GM19099 (cell line): ENCODE results near the gene SNX9.

Experiments
- POLR2A ChIP-seq: IDR thresholded peaks from 3 replicates; pipeline ENCODE4 v1.6.1; 2011; ENCODE audit warnings: low read depth; ENCODE audit not compliant: insufficient read length; ENCODE audit errors: extremely low read depth

Gene SNX9

DNA sequence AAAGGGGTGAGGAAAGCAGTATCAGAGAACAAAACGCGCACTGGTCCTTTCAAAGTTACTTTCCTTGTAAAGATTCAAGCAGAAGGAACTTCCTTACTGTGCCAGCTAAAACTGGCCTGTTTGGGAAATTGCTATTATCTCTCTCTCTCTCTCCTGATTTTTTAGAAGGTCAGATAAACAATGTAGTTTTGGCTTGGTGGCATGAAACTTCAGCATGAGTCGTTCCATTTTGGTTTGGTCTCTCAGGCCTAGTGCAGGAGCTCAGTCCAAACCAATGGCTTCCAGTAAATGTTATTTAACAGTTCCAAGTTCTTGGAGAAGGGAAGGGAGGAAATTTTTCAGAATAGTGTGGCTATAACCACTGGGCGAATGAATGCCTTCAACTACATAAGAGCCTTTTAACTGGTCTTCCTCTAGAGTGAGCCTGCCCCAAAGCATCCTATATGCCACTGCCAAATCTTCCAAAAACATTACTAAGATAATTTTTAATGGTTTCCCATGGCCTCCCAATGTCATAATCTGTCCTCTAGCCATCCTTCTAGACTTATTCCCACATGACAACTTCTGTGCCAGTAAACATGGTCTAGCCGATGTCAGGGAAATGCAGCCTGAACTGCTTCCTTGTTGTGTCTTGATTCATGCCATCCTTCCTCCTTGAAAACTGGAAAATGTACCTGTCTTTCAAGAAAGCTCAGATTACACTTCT, 9.1 kb upstream of the SNX9 start:
- no peak for TF ChIP-seq POLR2A

DNA sequence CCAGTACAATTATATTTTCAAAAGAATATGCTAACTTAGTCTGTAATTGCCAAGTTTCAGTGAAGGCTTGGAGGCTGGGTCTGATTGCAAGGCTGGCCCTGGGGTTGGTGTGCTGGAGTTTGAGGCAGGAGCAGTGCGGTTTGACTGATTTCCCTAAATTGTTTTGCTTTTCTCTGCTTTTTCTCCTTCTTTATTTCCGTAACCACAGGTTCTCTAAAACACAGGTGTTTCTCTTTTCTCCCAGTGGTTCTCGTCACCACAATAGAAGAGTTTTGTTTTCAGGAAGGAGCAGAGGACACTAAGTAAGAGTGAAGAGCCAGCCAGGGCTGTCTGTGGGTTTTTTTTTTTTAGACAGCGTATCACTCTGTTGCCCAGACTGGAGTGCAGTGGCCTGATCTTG, 8.2 kb upstream of the SNX9 start:
- TF ChIP-seq POLR2A = no peak

- TF ChIP-seq POLR2A = no peak
Measured at GRCh38 chr6:157821342-157822033, 1.6 kb upstream of the SNX9 start.

GRCh38 chr6:157822245-157823000, 623 bp upstream of the SNX9 start:
- TF ChIP-seq POLR2A = no peak

DNA sequence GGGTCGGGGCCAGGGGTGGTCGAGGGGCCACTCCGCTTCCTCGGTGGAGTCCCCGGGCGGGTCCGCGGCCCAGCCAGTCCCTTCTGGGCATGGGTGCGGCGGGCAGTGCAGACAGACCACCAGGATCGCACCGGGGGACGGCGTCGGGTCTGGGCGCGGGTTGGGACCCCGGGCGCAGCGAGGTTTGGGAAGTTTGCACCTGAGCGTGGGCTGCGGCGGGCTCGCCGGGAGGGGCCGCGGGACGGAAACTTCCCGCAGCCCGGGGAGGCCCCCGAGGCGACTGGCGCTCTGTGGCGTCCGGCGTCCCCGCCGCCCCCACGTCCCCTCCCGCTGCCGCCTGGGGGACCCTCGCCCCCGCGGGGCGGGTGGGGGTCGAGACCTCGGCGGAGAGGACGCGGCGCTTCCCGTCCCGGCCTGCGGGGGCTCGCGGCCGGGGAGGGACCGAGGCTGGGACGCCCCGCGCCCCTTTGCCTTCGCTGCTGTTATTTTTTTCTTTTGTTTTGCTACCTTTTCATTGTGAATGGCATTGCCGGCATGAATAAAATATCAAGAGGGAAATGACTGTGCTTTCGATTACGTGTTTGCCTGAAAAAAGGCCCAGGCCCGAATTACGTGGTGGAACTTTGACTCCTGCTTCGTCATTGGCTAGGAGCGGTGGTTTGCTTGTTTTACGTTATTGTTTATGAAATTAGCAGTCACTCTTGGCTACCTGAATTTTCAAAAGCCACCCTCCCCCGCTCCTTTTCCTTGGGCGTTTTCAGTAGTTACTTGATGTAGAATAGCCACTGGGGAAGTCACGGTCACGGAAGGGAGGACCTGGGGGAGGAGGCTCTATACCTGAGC, 703 bp downstream of the SNX9 start:
- TF ChIP-seq POLR2A = no peak

DNA sequence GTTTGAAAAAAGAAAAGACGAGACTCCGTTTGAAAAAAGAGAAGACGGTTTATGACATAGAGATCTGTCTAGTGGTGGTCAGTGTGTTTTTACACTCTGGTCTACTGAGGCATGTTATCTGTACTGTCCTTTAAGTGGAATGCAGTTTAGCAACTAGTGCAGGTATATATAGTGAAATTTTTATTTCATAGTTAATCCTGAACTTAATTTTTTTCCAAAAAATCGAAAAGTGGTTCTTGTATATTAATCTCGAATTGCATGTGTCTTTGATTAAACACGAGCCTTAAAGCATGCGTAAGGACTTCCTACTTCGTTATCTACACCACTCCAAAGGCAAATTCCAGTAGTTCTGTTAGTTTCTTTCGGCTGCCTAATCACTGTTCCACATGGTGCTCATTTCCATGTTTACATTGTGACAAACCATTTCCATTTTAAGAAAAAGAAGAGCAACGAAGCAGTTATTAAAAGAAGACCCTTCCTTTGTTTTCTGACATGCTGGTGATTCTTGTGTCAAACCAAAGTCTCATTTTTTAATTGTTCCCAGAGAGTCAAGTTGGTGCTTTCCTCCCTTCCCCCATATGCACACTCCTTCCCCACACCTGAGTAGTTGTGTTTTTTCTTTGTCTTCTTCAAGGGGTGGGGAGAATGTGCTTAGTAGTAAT, 2.3 kb downstream of the SNX9 start:
- TF ChIP-seq POLR2A = no peak

DNA sequence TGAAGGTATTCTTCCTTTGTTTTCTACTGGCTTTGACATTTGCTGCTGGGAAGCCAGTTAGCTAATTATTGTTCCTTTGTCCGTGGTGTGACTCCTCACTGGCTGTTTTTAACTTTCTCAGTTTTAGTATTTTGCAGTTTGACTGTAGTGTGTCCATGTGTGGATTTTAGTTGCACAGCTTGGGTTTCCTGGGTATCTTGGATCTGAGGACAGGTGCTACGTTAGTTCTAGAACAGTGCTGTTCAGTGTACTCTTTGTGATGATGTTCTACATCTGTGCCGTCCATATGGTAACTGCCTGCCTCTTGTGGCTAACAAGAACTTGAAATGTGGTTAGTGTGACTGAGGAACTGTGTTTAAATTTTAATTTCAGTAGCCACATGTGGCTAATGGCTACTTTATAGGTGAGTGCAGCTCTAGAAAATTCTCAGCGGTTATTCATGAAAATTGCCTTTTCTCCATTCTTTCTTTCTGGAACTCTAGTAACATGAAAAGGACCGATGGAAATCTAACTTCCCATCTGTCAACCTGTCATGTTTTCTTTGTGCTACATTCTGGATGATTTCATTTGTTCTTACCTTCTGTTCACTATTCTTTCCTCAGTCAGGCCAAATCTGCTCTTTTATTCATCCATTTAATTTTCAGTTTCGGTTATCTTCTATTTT, 7.4 kb downstream of the SNX9 start:
- no peak for TF ChIP-seq POLR2A

GRCh38 chr6:157831018-157831369, 7.9 kb downstream of the SNX9 start:
- TF ChIP-seq POLR2A = no peak

DNA sequence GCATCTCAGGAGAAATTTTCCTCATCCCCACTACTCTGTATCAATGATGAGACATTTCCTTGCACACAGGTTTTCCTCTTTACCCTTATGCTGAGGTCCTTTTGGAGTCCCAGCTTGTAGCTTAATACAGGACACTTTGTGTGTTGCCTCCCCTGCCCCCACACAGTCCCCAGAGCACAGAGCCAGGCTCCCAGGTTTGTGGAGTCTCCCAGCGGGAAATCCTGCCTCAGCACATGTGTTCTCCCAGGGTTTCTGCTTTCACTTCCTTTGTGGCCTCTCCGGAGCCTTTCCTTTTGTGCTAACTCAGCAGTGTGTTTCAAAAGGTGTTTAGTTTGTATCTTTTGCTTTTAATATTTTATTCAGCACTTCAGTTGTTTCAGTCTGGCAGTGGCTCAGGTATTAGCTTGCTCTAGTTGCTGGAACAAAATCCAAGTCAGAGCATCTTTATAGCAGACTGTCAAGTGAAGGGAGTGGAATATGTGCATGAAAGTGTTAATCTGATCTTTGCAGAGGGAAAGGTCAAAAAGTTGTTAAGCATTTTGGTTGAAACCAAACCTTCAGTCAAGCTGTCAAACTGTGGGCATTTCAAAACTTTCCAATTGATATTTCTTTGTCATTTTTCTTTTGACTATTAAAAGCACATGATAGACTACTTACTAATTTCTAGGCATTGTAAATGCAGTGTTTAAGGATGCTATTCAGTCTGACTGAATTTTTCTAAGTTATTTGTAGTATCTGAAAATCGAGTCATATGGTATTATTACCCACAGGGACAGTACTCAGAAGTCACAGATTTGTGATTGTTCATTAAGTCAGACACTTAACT, 8.6 kb downstream of the SNX9 start:
- no peak for TF ChIP-seq POLR2A

DNA sequence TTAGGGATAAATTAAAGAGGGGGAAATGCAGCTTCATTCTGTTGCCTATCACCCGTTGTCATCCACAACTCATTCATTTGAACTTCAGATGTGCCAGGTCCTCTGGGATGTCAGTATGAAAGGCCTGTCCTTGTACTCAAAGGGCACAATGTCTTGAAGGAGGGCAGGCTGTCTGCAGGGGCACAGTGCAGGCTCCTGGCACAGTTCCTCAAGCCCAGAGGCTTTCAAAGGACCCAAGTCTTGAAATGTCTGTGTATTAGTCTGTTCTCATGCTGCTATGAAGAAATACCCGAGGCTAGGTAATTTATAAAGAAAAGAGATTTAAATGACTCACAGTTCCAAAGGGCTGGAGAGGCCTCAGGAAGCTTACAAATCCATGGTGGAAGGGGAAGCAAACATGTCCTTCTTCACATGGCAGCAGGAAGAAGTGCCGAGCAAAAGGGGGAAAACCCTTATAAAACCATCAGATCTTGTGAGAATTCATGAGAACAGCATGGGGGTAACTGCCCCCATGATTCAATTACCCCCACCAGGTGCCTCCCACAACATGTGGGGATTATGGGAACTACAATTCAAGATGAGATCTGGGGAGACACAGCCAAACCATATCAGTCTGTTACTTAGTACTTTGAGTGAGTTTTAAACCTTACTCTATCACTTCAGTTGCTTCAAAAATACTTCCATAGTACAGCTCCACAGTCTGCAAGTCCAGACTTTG, 9.4 kb downstream of the SNX9 start:
- TF ChIP-seq POLR2A = no peak

DNA sequence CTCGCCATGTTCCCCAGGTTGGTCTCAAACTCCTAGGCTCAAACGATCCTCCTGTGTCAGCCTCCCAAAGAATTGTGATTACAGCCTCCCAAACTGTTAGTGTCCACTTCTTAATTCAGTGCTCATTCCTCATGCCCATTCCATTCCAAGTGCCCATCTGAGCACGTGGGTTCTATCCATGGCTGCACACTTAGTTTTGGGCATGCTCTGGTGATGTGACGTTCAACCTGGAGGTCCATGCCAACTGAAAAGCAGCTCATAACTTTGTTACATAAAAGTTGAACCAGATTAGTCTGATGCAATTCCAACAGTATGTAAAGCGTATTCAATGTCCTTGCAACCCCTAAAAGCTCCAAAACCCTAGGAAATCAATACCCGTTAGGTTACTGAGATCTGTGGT, 11.5 kb downstream of the SNX9 start:
- no peak for TF ChIP-seq POLR2A

GRCh38 chr6:157838718-157839430, 15.8 kb downstream of the SNX9 start:
- no peak for TF ChIP-seq POLR2A

GRCh38 chr6:157839606-157840005, 16.6 kb downstream of the SNX9 start:
- no peak for TF ChIP-seq POLR2A

- no peak for TF ChIP-seq POLR2A
Measured at GRCh38 chr6:157840261-157840660, 17.2 kb downstream of the SNX9 start.
